Measurements from ENCODE around the gene SETD5.

DNA sequence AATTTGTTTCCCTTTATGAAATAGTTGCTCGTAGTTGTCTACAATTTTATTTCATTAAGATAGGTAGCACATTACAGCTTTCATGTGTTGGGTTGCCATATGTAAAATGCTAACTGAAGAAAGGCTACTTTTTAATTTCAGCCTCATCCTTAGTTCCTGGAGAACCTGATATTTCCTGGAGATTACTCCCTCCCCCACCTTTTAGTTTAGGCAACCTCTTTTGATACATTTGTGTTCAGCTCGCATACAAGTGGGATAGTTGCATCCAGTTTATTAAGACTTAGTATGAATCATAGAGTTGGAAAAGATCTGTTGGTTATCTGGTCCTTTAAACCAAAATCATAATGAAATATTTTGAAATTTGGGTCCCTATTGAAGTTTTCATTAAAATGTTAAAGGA lies 6.0 kb downstream of the SETD5 start:
- TF ChIP-seq, protein P1, sequence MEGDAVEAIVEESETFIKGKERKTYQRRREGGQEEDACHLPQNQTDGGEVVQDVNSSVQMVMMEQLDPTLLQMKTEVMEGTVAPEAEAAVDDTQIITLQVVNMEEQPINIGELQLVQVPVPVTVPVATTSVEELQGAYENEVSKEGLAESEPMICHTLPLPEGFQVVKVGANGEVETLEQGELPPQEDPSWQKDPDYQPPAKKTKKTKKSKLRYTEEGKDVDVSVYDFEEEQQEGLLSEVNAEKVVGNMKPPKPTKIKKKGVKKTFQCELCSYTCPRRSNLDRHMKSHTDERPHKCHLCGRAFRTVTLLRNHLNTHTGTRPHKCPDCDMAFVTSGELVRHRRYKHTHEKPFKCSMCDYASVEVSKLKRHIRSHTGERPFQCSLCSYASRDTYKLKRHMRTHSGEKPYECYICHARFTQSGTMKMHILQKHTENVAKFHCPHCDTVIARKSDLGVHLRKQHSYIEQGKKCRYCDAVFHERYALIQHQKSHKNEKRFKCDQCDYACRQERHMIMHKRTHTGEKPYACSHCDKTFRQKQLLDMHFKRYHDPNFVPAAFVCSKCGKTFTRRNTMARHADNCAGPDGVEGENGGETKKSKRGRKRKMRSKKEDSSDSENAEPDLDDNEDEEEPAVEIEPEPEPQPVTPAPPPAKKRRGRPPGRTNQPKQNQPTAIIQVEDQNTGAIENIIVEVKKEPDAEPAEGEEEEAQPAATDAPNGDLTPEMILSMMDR (IDR thresholded peaks at IDR 0.05), result no peak
- TF ChIP-seq RORB (CRISPR knock-in tag; IDR thresholded peaks at IDR 0.05) (no peak), ATF1 (CRISPR knock-in tag; IDR thresholded peaks at IDR 0.05) (no peak), CREB1 (CRISPR knock-in tag; IDR thresholded peaks at IDR 0.05) (no peak), SP1 (CRISPR knock-in tag; conservative IDR thresholded peaks at IDR 0.05) (no peak)
- TF ChIP-seq, protein P2, sequence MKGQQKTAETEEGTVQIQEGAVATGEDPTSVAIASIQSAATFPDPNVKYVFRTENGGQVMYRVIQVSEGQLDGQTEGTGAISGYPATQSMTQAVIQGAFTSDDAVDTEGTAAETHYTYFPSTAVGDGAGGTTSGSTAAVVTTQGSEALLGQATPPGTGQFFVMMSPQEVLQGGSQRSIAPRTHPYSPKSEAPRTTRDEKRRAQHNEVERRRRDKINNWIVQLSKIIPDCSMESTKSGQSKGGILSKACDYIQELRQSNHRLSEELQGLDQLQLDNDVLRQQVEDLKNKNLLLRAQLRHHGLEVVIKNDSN (CRISPR knock-in tag; IDR thresholded peaks at IDR 0.05), result no peak
